WTC11 (cell line): ENCODE results near the gene HNRNPR. TPM values are rescaled to one million over a fixed set of nuclear protein-coding genes. Genes with fewer than 3 reads are reported as not detected.

Experiments
- ATAC-seq: fragments of 200-7000 bp; cut with Tn5 transposase; 2 replicates; pipeline ENCODE4 v1.10.0; 2021; ENCODE audit warnings: mild to moderate bottlenecking, moderate library complexity
- CTCF ChIA-PET: fragments of 300-600 bp; sonication (Branson Sonifier 250); formaldehyde crosslinking; loops from one replicate; lab custom pipeline; 2021; ENCODE audit warnings: antibody characterized with exemption; lab: Charles Lee
- POLR2A ChIA-PET: fragments of 350-600 bp; sonication (Branson Sonifier 250); formaldehyde crosslinking; loops from one replicate; lab custom pipeline; 2021; ENCODE audit warnings: antibody characterized with exemption; lab: Charles Lee
- DNase-seq: peaks from one replicate; pipeline ENCODE4 v3.0.0; 2021; ENCODE audit warnings: low spot score
- H3K27ac Mint-ChIP-seq: 2 replicates; pipeline ENCODE4 v1.8.0; 2021; ENCODE audit warnings: mixed read lengths
- H3K27me3 Mint-ChIP-seq: 2 replicates; pipeline ENCODE4 v1.8.0; 2021; ENCODE audit warnings: low read depth, mild to moderate bottlenecking, moderate library complexity, mixed read lengths
- H3K36me3 Mint-ChIP-seq: 2 replicates; pipeline ENCODE4 v1.8.0; 2021; ENCODE audit warnings: mixed read lengths
- H3K4me1 Mint-ChIP-seq: 2 replicates; pipeline ENCODE4 v1.8.0; 2022; ENCODE audit warnings: mixed read lengths
- H3K4me3 Mint-ChIP-seq: 2 replicates; pipeline ENCODE4 v1.8.0; 2021; ENCODE audit warnings: mild to moderate bottlenecking, moderate library complexity, mixed read lengths
- H3K9me3 Mint-ChIP-seq: 2 replicates; pipeline ENCODE4 v1.8.0; 2021; ENCODE audit warnings: mixed read lengths
- ELF4 ChIP-seq: sonication (generic); formaldehyde crosslinking; IDR thresholded peaks from 2 replicates; pipeline ENCODE4 v1.8.1; 2022; ENCODE audit warnings: low read depth, mild to moderate bottlenecking, moderate library complexity, missing genetic modification reagents
- ERG ChIP-seq: fragments of 250-450 bp; sonication (Bioruptor Pico); IDR thresholded peaks from 2 replicates; pipeline ENCODE4 v1.8.0; 2021; ENCODE audit warnings: mild to moderate bottlenecking
- GTF2I ChIP-seq: fragments of 250-450 bp; sonication (Bioruptor Pico); conservative IDR thresholded peaks from 2 replicates; pipeline ENCODE4 v1.4.0; 2021; ENCODE audit warnings: mild to moderate bottlenecking
- HMGXB4 ChIP-seq: sonication (generic); formaldehyde crosslinking; IDR thresholded peaks from 2 replicates; pipeline ENCODE4 v1.8.1; 2023; ENCODE audit warnings: mild to moderate bottlenecking, moderate library complexity, missing genetic modification reagents
- JUN ChIP-seq: sonication (generic); formaldehyde crosslinking; IDR thresholded peaks from 2 replicates; pipeline ENCODE4 v1.8.0; 2023; ENCODE audit warnings: mild to moderate bottlenecking, missing genetic modification reagents
- KAT7 ChIP-seq: sonication (generic); formaldehyde crosslinking; IDR thresholded peaks from 2 replicates; pipeline ENCODE4 v1.8.1; 2023; ENCODE audit warnings: missing genetic modification reagents, mild to moderate bottlenecking, borderline replicate concordance
- NFE2L1 ChIP-seq: sonication (generic); formaldehyde crosslinking; IDR thresholded peaks from 2 replicates; pipeline ENCODE4 v1.8.1; 2023; ENCODE audit warnings: missing genetic modification reagents
- PRRX2 ChIP-seq: fragments of 250-450 bp; sonication (Bioruptor Pico); IDR thresholded peaks from 2 replicates; pipeline ENCODE4 v1.8.0; 2021; ENCODE audit warnings: mild to moderate bottlenecking
- TCF7 ChIP-seq: sonication (generic); formaldehyde crosslinking; IDR thresholded peaks from 2 replicates; pipeline ENCODE4 v1.8.0; 2022; ENCODE audit warnings: mild to moderate bottlenecking, low read depth, missing genetic modification reagents, moderate library complexity
- TEAD1 ChIP-seq: sonication (generic); formaldehyde crosslinking; IDR thresholded peaks from 2 replicates; pipeline ENCODE4 v1.8.0; 2022; ENCODE audit warnings: mild to moderate bottlenecking, missing genetic modification reagents
- TEAD4 ChIP-seq: sonication (generic); formaldehyde crosslinking; IDR thresholded peaks from 2 replicates; pipeline ENCODE4 v1.8.0; 2022; ENCODE audit warnings: mild to moderate bottlenecking, missing genetic modification reagents
- USF2 ChIP-seq: sonication (generic); formaldehyde crosslinking; IDR thresholded peaks from 2 replicates; pipeline ENCODE4 v1.8.1; 2023; ENCODE audit warnings: mild to moderate bottlenecking, missing genetic modification reagents, moderate library complexity
- ZBTB43 ChIP-seq: sonication (generic); formaldehyde crosslinking; IDR thresholded peaks from 2 replicates; pipeline ENCODE4 v1.8.1; 2023; ENCODE audit warnings: mild to moderate bottlenecking, missing genetic modification reagents
- ZNF219 ChIP-seq: sonication (generic); formaldehyde crosslinking; IDR thresholded peaks from 2 replicates; pipeline ENCODE4 v1.8.0; 2023; ENCODE audit warnings: missing genetic modification reagents, mild to moderate bottlenecking, borderline replicate concordance
- total RNA-seq: library from RNA; stranded (reverse); gene quantifications from 3 replicates; pipeline ENCODE4 v1.2.3, GENCODE V29; 2021
- TF ChIP-seq, protein P1 (sequence below): sonication (generic); formaldehyde crosslinking; IDR thresholded peaks from 2 replicates; pipeline ENCODE4 v1.8.0; 2022; ENCODE audit warnings: mild to moderate bottlenecking, missing genetic modification reagents
- TF ChIP-seq, protein P2 (sequence below): sonication (generic); formaldehyde crosslinking; IDR thresholded peaks from 2 replicates; pipeline ENCODE4 v1.8.1; 2022; ENCODE audit warnings: mild to moderate bottlenecking, moderate library complexity, missing genetic modification reagents
- TF ChIP-seq, protein P3 (sequence below): sonication (generic); formaldehyde crosslinking; IDR thresholded peaks from 2 replicates; pipeline ENCODE4 v1.8.0; 2022; ENCODE audit warnings: missing genetic modification reagents

Gene HNRNPR
- total RNA-seq, 1 experiment from 2014 or later: 178 TPM

DNA sequence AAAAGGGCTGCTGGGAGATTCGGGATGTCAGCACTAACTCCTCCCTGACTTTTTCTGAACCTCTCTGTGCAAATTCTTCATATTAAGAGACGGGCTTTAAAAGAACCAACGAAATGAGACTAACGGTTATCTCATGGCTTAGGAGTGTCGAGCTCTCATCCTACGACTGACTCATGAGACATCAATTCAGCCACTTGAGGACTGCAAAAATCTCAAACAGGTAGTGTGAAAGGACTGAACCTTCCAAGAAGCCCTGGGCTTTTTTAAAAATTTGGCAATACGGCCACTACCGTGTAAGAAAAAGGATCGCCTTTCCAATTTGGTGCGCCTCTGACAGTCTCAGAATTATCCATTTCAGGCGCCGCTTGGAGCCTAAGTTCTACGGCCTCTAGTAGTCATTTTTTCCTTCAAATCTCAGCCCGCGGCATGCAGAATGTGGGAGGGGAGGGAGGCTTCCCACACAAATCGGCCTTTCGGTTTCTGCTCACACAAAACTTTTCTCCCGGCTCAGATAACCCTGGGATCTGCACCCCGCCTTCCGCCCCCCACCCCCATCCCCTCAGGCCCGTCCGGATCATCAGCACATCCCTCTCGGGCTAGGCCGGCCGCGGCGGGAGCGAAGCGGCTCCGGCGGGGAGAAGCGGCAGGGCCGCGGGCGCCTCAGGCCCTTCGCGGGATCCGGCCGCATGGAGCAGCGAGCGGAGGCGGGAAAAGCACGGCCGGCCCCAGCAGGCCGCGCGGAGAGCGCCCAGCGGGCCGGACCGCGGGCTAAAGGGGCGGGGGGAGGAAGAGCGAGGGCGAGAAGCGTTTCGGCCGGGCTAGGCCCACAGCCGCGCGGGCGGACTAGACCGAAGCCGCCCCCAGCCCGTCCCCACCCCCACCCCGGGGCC lies 618 bp downstream of the HNRNPR start:
- peak; percentile 42; the same call in 1 of the 2 replicates for TF ChIP-seq HMGXB4 (CRISPR knock-in tag)
- TF ChIP-seq JUN (CRISPR knock-in tag): peak; percentile 53; the same call in 1 of the 2 replicates
- TF ChIP-seq, protein P1, sequence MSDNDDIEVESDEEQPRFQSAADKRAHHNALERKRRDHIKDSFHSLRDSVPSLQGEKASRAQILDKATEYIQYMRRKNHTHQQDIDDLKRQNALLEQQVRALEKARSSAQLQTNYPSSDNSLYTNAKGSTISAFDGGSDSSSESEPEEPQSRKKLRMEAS: peak; percentile 29; the same call in 1 of the 2 replicates
- 0 out of 2 replicates have a peak, but pooled peaks have one; percentile 14 for TF ChIP-seq TEAD4 (CRISPR knock-in tag)
- TF ChIP-seq ZNF219: no peak
- no peak for TF ChIP-seq GTF2I (CRISPR knock-in tag)
- TF ChIP-seq NFE2L1 (CRISPR knock-in tag): no peak
- TF ChIP-seq ELF4: 0 out of 2 replicates have a peak, but pooled peaks have one; percentile 14
- TF ChIP-seq, protein P2, sequence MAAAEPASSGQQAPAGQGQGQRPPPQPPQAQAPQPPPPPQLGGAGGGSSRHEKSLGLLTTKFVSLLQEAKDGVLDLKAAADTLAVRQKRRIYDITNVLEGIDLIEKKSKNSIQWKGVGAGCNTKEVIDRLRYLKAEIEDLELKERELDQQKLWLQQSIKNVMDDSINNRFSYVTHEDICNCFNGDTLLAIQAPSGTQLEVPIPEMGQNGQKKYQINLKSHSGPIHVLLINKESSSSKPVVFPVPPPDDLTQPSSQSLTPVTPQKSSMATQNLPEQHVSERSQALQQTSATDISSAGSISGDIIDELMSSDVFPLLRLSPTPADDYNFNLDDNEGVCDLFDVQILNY (CRISPR knock-in tag): peak; percentile 71; the same call in 1 of the 2 replicates
- TF ChIP-seq, all 79 proteins: peak for 6
- CTCF ChIA-PET: interaction anchor here (0.8 to 1.7 kb wide), 8 partner anchors 14 to 348 kb away, joined by 3 to 22 read pairs (median 6); partner anchors contain the start of gene RPL11
- Mint-ChIP-seq H3K4me3 (peak overlapping the region; percentile 88), H3K36me3 (peaks cover 8% of the 10 kb centered on the region), H3K27me3 (peaks cover 38% of the 10 kb centered on the region), H3K4me1 (peaks cover 43% of the 10 kb centered on the region), H3K9me3 (no peaks in the 10 kb centered on the region), H3K27ac (peak overlapping the region; percentile 82)
- POLR2A ChIA-PET: interaction anchor here (0.8 to 1.6 kb wide), 12 partner anchors 9 to 215 kb away, joined by 3 to 22 read pairs (median 4); partner anchors contain the start of gene E2F2
- ATAC-seq (peak; percentile 8), DNase-seq (peak; percentile 60)

GRCh38 chr1:23341931-23342692 lies 2.0 kb downstream of the HNRNPR start:
- H3K9me3 Mint-ChIP-seq: no peaks in the 10 kb centered on the region
- DNase-seq (no peak), ATAC-seq (no peak)
- H3K36me3 Mint-ChIP-seq: peaks cover 19% of the 10 kb centered on the region
- H3K4me1 Mint-ChIP-seq: peaks cover 43% of the 10 kb centered on the region
- peaks cover 25% of the 10 kb centered on the region for H3K27me3 Mint-ChIP-seq
- H3K27ac Mint-ChIP-seq: peak overlapping the region; percentile 24; the same call in 1 of the 2 replicates
- peak overlapping the region; percentile 88 for H3K4me3 Mint-ChIP-seq
- ChIA-PET POLR2A (no interaction called here), CTCF (no interaction called here)
- no peak for TF ChIP-seq GTF2I (CRISPR knock-in tag)
- TF ChIP-seq, protein P3, sequence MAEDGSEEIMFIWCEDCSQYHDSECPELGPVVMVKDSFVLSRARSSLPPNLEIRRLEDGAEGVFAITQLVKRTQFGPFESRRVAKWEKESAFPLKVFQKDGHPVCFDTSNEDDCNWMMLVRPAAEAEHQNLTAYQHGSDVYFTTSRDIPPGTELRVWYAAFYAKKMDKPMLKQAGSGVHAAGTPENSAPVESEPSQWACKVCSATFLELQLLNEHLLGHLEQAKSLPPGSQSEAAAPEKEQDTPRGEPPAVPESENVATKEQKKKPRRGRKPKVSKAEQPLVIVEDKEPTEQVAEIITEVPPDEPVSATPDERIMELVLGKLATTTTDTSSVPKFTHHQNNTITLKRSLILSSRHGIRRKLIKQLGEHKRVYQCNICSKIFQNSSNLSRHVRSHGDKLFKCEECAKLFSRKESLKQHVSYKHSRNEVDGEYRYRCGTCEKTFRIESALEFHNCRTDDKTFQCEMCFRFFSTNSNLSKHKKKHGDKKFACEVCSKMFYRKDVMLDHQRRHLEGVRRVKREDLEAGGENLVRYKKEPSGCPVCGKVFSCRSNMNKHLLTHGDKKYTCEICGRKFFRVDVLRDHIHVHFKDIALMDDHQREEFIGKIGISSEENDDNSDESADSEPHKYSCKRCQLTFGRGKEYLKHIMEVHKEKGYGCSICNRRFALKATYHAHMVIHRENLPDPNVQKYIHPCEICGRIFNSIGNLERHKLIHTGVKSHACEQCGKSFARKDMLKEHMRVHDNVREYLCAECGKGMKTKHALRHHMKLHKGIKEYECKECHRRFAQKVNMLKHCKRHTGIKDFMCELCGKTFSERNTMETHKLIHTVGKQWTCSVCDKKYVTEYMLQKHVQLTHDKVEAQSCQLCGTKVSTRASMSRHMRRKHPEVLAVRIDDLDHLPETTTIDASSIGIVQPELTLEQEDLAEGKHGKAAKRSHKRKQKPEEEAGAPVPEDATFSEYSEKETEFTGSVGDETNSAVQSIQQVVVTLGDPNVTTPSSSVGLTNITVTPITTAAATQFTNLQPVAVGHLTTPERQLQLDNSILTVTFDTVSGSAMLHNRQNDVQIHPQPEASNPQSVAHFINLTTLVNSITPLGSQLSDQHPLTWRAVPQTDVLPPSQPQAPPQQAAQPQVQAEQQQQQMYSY: no peak
- TF ChIP-seq ZBTB43: no peak
- TF ChIP-seq TCF7: no peak
- TF ChIP-seq KAT7: no peak
- no peak for TF ChIP-seq USF2 (CRISPR knock-in tag)
- TF ChIP-seq TEAD1: no peak
- TF ChIP-seq PRRX2: no peak
- TF ChIP-seq ERG: no peak
